NCI-H1436 treated with DMSO at 0.1 percent for 48 hours (cell line): ENCODE results near the gene VAV1.
A peak's percentile ranks its signal among the peaks of the same experiment; 100 is the strongest.
"Not testable (repeated sequence)": the region's sequence is repeated elsewhere in the genome, so short reads cannot be mapped to it uniquely, and the experiment has no call there.

Experiments
- DNase-seq: peaks from one replicate; lab custom pipeline; 2025; lab: John Stamatoyannopoulos, UW

VAV1 gene

DNA sequence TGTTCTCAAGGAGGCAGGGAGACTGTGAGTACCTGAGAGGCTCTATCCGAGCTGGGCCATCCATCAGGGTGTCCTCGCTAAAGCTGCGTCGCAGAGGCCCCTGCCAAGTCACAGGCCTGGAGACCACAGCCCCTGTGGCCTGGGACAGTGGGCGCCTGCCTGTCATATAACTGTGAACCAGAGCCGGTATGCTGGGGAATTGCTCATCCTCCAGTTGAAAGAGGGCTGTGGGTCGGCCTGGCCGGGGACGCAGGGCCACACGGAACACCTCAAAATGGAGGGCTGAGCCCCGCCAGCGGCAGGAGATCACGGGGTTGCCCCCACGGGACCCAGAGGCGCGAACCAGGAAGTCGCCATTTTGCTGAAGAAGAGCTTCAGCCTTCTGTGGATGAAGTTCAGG is 11.9 kb upstream of the VAV1 start:
- DNase-seq: no peak

DNA sequence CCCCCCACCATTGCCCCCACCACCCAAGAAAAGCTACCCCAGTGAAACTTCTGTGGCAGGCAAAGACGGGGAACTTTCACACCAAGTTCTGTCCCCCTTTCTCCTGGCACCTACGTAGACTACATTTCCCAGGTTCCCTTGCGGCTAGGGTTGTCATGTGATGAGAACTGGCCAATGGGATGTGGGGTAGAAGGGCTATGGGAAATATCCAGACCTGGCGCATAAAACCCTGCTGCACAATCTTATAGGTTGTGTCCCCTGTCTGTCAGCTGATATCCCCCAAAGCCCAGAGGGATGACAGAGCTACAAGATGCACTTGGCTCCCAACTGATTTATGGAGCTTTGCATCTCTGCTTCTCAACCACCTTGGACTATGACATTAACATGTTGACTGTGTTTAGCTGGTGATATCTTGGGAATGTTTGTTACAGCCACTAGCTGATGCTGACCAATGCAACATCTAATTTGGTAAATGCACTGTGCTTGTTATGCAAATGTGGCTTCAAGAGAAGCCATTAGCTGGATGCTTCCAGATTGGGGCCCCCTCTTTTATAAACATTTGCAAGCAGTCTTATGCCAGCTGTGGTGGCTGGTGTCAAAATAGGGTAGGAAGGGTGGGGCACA is 11.3 kb upstream of the VAV1 start:
- no peak for DNase-seq

DNA sequence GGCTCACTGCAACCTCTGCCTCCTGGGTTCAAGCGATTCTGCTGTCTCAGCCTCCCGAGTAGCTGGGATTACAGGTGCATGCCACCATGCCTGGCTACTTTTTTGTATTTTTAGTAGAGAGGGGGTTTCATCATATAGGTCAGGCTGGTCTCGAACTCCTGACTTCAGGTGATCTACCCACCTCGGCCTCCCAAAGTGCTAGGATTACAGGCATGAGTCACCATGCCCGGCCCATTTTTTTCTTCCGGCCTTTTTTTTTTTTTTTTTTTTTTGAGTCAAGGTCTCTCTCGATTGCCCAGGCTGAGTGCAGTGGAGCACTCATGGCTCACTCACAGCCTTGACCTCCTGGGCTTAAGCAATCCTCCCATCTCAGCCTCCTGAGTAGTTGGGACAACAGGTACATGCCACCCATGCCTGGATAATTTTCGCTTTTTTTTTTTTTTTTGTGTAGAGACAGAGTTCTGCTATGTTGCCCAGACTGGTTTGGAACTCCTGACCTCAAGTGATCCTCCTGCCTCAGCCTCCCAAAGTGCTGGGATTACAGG is 10.2 kb upstream of the VAV1 start:
- DNase-seq: not testable (repeated sequence)

- DNase-seq: no peak
Observed at GRCh38 chr19:6765738-6766356, 6.7 kb upstream of the VAV1 start.

DNA sequence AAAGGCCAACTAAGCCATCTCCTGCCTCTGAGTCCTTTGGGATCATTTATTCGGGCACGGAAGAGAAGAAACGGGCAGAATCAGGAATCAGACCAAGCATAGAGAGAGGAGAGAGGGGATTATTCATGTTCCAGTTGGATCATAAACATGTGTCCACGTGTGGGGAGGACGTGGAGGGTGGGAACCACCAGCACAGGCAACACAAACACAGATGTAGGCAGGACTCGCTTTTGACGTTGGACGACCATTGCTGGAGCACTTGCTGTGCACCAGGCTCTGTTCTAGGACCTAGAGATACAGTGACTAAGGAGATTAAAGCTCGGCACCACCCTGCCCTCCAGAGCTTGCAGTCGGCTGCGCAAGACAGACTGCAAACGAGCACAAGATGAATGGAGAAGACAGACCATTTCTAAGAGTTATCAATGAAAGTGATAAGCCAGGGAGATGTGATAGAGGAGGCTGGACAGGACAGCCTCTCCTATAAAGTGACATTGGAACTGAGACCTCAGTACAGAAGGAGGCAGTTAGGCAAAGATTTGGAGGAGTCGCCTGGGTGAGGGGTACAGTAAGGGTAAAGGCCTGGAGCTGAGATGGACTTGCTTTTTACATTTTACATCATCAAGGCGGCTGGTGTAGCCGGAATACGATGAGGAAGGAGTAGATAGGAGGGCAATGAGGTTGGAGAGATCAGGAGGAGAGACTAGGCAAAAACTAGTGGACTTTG is 6.0 kb upstream of the VAV1 start:
- no peak for DNase-seq

GRCh38 chr19:6767081-6767356 is 5.5 kb upstream of the VAV1 start:
- DNase-seq: no peak

GRCh38 chr19:6767357-6768235 is 4.9 kb upstream of the VAV1 start, which contains the start of gene SH2D3A:
Gene SH2D3A, minus strand, starts transcription at chr19:6767435. Its CDS starts 3,687 bp downstream, at chr19:6763748.
- peak; percentile 90 for DNase-seq

DNA sequence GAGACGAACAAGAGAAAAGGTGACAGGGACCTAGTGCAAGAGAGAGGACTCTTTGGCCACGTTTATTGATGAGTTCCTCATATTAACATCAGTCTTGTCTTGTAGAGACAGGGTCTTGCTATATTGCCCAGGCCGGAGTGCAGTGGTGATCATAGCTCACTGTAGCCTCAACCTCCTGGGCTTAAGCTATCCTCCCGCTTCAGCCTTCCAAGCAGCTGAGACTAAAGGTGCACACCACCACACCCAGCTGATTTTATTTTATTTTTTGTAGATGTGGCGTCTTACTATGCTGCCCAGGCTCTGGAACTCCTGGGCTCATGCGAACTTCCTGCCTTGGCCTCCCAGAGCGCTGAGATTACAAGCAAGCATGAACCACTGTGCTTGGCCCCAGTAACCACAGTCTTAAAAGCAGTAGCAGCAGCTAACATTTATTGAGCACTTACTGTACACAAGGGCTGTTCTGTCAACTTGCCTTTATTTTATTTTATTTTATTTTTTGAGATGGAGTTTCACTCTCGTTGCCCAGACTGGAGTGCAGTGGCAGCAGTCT is 4.2 kb upstream of the VAV1 start:
- no peak for DNase-seq

GRCh38 chr19:6769006-6769619 is 3.4 kb upstream of the VAV1 start:
- DNase-seq: no peak

DNA sequence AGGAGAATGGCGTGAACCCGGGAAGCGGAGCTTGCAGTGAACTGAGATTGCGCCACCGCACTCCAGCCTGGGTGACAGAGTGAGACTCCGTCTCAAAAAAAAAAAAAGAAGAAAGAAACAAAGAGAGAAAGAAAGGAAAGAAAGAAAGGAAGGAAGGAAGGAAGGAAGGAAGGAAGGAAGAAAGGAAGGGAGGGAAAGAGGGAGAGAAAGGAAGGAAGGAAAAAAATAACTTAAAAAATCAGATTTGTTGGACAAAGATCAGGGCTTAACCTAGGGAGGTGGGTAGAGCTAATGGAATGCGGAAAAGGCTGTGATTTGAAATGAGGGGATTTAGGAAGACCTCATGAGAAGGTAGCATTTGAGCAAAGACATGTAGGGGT is 870 bp upstream of the VAV1 start:
- DNase-seq: not testable (repeated sequence)

GRCh38 chr19:6772866-6773322 is 386 bp downstream of the VAV1 start:
- DNase-seq: no peak

GRCh38 chr19:6773323-6773931 is 919 bp downstream of the VAV1 start:
- DNase-seq: no peak

DNA sequence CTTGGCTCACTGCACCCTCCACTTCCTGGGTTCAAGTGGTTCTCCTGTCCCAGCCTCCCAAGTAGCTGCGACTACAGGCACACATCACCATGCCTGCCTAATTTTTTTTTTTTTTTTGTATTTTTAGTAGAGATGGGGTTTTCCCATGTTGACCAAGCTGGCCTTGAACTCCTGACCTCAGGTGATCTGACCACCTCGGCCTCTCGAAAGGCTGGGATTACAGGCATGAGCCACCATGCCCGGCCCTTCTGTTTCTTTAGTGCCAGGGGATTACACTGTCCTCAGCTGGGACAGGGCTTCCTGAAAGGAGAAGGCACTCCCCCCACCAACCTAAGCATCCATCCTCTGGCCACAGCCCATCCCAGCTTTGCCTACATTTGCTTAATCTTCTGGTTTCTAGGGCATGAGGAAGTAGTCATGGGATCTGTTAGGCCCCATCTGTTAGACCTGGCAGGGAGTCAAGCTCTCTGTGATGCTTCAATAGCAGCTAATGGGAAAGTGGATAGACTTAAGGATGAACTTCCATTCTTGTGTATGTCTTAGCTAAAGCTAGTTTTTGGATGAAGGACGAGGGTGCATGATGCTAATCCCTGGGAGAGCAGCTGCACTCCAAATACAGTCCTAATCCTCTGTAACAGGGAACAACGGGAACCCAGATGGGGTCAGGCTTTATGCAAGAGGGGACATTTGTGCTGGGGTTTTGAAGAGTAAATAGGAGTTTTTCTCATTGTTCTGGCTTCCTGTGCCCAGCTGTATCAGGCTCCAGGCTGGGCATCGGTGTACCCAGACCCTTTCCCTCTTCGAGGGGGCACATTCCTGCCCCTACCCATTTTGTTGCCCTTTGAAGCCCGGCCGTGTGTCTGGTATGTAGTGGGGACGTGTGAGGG is 2.6 kb downstream of the VAV1 start:
- no peak for DNase-seq

DNA sequence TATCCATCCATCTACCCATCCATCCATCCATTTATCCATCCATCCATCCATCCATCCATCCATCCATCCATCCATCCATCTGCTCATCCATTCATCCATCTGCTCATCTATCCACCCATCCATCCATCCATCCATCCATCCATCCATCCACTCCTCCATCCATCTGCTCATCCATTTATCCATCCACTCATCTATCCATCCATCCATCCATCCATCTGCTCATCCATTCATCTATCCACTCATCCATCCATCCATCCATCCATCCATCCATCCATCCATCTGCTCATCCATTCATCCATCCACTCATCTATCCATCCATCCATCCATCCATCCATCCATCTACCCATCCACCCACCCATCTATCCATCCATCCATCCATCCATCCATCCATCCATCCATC is 3.5 kb downstream of the VAV1 start:
- not testable (repeated sequence) for DNase-seq

DNA sequence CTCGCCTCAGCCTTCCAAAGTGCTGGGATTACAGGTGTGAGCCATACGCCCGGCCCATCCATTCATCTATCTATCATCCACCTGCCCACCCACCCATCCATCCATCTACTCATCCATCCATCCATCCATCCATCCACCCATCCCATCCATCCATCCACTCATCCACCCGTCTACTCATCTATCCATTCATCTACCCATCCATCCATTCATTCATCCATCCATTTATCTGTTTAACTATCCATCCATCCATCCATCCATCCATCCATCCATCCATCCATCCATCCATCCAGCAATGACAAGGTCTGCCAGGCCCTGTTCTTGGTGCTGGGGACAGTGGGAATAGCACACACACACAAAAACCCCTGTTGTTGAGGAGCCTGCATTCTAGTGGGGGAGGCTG is 4.5 kb downstream of the VAV1 start:
- no peak for DNase-seq

DNA sequence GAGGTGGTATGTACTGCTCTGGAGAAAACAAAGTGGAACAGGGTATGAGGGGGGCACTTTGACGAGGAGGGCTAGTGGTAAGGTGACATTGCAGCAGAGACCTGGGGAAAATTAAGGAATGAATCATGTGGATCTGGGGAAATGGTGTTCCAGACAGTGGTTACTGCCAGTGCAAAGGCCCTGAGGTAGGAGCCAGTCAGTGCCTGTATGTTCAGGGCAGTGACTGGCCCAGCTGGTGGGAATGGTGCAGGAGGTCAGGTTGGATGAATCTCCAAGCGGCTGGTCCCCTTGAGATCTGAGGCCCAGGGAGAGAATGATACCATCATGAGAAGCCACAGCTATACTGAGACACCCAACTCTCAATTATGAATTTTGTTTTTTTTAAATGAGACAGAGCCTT is 4.9 kb downstream of the VAV1 start:
- no peak for DNase-seq

- DNase-seq: no peak
Observed at GRCh38 chr19:6778386-6778785, 5.9 kb downstream of the VAV1 start.

GRCh38 chr19:6779206-6779605 is 6.7 kb downstream of the VAV1 start:
- DNase-seq: no peak

DNA sequence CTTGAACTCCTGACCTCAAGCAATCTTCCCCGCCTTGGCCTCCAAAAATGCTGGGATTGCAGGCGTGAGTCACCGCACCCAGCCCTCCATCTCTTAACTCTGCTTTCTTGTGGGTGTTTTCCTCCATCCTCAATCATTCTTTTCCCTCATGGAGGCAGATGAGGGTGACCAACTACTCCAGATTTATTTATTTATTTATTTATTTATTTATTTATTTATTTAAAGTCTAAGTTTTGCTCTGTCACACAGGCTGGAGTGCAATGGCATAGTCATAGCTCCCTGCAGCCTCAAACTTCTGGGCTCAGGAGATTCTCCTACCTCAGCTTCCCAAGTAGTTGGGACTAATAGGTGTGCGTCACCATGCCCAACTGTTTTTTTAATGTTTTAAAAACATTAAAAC is 14.9 kb downstream of the VAV1 start:
- no peak for DNase-seq

GRCh38 chr19:6788896-6789295 is 16.4 kb downstream of the VAV1 start:
- DNase-seq: no peak
